Measurements from ENCODE around the gene TGM1. TPM values are rescaled to one million over a fixed set of nuclear protein-coding genes. Genes with fewer than 3 reads are reported as not detected.

The TGM1 gene
- total RNA-seq, 2 donors from 2014 or later = 0.40 to 3.9 TPM

DNA sequence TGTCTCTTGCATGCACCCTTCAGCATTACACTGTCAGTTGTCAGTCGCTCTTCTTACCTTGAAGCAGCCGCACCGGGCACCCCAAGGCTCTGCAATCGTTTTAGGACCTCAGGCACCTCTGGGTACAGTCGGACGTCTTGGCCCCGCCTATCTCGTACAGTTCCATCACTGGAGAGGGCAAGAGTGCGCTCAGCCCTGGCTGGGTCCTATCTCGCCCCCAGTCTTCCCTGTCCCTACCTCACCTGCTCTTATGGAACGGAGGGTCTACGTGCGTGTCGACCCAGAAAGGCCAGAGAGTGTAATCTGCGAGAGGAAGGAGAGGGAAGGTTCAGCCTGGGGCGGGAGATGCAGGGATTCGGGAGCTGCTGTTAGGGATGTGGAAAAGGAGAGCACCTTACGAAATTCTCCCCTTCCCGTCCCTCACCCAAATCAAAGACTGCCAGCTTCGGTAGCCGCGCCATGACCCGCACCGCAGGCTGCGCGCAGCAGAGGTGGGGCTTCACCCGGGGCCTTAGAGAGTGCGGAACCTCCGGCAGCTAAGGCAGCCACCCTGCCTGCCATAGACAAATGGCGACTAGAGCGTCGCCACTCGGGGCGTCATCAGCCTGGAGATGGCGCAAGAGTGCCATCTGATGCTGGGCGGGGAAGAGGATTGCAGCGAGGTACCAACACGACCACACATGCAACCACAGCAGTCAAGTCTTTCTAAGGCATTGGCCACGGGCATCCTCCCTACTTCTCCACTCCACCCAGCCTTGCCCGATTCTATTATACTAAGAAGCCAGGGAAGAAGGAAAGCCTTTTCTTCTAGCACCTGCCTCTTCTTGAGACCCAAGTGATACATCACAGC, 47.3 kb downstream of the TGM1 start, which contains the start of gene MDP1:
Gene MDP1 (minus strand): TSS at position 572 of the 850 bp plus-strand sequence. CDS start 111 bp downstream, at position 461.
- intact Hi-C loops (cut with DNase I) = no loop called here
- Histone ChIP-seq H3K9ac (ENCODE audit: low read depth in 2 of 2, low read length in 2 of 2) (peak within 1 kb of the TSS; percentile 81 to 92), H3K9me3 (no peaks in the 10 kb centered on the region), H3K27me3 (no peaks in the 10 kb centered on the region), H3K4me3 (peak within 1 kb of the TSS; percentile 68), H3K4me1 (peaks cover 5% of the 10 kb centered on the region), H3K27ac (peak within 1 kb of the TSS; percentile 94), H3K36me3 (no peaks in the 10 kb centered on the region)
- DNase-seq = peak; percentile 88
- TF ChIP-seq, protein P1, sequence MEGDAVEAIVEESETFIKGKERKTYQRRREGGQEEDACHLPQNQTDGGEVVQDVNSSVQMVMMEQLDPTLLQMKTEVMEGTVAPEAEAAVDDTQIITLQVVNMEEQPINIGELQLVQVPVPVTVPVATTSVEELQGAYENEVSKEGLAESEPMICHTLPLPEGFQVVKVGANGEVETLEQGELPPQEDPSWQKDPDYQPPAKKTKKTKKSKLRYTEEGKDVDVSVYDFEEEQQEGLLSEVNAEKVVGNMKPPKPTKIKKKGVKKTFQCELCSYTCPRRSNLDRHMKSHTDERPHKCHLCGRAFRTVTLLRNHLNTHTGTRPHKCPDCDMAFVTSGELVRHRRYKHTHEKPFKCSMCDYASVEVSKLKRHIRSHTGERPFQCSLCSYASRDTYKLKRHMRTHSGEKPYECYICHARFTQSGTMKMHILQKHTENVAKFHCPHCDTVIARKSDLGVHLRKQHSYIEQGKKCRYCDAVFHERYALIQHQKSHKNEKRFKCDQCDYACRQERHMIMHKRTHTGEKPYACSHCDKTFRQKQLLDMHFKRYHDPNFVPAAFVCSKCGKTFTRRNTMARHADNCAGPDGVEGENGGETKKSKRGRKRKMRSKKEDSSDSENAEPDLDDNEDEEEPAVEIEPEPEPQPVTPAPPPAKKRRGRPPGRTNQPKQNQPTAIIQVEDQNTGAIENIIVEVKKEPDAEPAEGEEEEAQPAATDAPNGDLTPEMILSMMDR (IDR thresholded peaks at IDR 0.05) = peak; percentile 41

DNA sequence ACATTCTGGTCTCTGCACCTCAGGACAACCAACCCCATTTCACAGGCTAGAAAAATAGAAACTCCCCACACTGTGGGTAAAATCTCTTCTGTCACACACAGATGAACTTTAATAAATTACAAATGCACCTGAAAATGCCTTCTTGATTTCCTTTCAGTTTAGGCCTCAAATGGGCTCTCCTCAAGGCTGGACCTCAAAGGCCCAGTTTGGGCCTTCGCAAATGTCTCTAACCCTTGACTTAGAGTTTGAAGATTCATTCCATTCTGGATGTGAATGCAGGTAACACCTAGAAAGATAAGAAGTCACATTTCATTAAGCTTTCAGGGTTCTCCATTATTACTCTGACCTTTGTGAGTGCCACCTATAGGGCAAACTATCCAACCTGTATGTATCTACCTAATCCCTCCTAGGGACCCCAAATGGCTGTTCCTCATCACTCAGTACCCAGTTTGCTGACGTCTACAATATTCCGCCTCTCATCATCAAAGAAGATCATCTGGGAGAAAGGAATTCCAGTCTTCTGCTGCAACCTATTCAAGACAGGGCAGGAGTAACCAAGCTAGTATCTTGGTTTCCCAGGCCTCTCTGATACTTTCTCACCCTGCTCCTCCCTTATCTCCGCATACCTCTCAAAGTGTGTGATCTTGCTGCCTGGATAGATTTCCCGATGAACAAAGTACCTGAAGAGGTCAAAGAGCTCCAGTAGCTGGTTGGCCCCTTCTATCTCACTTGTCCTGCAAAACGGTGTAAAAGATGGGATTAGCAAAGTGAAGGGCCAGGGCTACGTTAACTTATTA, 48.9 kb downstream of the TGM1 start:
- Histone ChIP-seq H3K4me1 (peaks cover 5% of the 10 kb centered on the region), H3K4me3 (peak overlapping the region; percentile 68), H3K9ac (ENCODE audit: low read depth in 2 of 2, low read length in 2 of 2) (peak overlapping the region in 1 of 2 donors; percentile 93), H3K9me3 (no peaks in the 10 kb centered on the region), H3K36me3 (no peaks in the 10 kb centered on the region), H3K27me3 (no peaks in the 10 kb centered on the region), H3K27ac (peak overlapping the region; percentile 98)
- intact Hi-C loops (cut with DNase I) = no loop called here
- TF ChIP-seq, protein P1 (IDR thresholded peaks at IDR 0.05) = no peak
- DNase-seq = no peak

DNA sequence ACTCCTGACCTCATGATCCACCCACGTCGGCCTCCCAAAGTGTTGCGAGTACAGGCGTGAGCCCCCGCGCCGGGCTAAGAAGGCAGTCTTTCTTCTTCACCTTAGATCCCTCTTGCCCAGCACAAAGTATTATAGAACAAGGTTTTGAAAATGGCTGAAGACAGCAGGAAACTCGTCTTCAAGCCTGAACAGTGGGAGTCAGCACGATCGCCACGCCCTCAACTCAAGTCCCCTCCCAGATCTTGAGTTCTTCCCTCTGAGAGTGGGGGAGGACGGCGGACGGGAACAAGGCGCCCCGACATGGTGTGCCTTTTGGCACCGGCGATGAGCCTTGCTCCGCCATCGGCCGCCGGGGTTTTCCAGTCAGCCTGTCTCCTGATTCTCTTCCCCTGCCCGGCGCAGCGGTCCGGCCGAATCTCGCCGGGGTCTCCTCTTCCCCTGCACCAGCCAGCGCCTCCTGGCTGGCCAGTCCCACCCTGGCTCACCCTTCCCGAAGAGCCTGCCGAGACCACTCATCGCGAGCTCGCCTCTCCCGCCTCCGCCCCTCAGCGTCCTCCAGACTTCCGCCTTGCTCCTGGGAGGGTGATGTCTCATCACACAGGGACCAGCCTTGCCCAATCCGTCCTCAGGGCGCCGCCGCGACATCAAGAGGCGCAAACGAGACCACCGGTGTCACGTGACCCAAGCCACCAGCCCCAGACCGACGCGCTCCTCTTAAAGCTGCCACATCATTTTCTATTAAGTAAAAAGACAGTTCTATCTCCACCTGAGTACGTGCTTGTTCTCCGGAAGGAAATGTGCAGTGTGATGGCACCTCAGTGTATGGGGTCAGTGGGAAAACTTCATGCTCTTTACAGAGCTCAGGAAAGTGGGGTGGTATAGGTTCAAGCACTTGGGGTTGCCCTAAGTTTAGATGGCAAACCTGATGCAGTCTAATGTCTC, 49.8 kb downstream of the TGM1 start, which contains the start of gene CHMP4A:
Gene CHMP4A (minus strand): TSS at position 565 of the 942 bp plus-strand sequence. CDS start 49 bp downstream, at position 516.
- no peaks in the 10 kb centered on the region for H3K9me3 ChIP-seq
- H3K36me3 ChIP-seq = no peaks in the 10 kb centered on the region

DNA sequence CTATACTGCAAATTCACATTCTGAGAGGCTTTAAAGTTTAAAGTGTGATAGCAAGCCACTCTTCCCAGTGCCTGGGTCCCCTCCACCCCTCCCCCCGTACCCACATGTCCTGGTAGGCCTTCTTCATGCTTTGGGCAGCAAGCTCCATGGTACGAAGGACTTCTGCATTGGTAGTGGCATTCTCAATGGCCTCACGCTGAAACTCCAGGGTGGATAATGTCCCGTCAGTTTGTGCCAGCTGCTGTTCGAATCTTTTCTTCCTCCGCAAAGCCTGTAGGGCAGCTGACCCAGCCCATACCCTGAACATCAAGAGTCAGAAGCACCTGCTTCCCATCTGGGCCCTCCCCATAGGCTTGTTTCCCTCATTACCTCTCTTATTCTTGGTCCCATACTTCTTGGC, 51.7 kb downstream of the TGM1 start:
- no peak overlapping the region for H3K27ac ChIP-seq
- H3K4me3 ChIP-seq = no peak overlapping the region
- no peaks in the 10 kb centered on the region for H3K9me3 ChIP-seq
- no peak for DNase-seq
- TF ChIP-seq, protein P1 (IDR thresholded peaks at IDR 0.05) = no peak
- intact Hi-C loops (cut with DNase I) = no loop called here
- H3K36me3 ChIP-seq = no peaks in the 10 kb centered on the region
- H3K4me1 ChIP-seq = peaks cover 5% of the 10 kb centered on the region
- no peaks in the 10 kb centered on the region for H3K27me3 ChIP-seq
- H3K9ac ChIP-seq (ENCODE audit: low read depth in 2 of 2, low read length in 2 of 2) = no peak overlapping the region

More for the DNA sequence above, 49.8 kb downstream of the TGM1 start, which contains the start of gene CHMP4A:
- Histone ChIP-seq H3K27ac (peak within 1 kb of the TSS; percentile 98), H3K4me3 (peak within 1 kb of the TSS; percentile 68), H3K4me1 (peaks cover 5% of the 10 kb centered on the region), H3K9ac (ENCODE audit: low read depth in 2 of 2, low read length in 2 of 2) (peak within 1 kb of the TSS; percentile 71 to 93), H3K27me3 (no peaks in the 10 kb centered on the region)
- intact Hi-C loops (cut with DNase I) = no loop called here
- TF ChIP-seq, protein P1 (IDR thresholded peaks at IDR 0.05) = no peak
- DNase-seq = peak; percentile 97
